HCT116 (cell line): Measurements from ENCODE around the gene F13A1. TPM values are rescaled to one million over a fixed set of nuclear protein-coding genes. Genes with fewer than 3 reads are reported as not detected.

ENCODE experiments used
- ATAC-seq: fragments of 200-7000 bp; cut with Tn5 transposase; 2 replicates; pipeline ENCODE4 v1.9.1; 2020; ENCODE audit warnings: mild to moderate bottlenecking, moderate library complexity
- BruUV-seq: library from RNA; stranded (reverse); fragments of 400-500 nt; replicated peaks from 2 replicates; lab custom pipeline; 2021; lab: Mats Ljungman, UMichigan
- CTCF ChIA-PET: fragments of 300-600 bp; sonication (Branson Sonifier 250); formaldehyde crosslinking; loops from one replicate; lab custom pipeline; 2021; ENCODE audit warnings: antibody characterized with exemption; lab: Charles Lee
- POLR2A ChIA-PET: fragments of 300-600, 350-600 bp; sonication (Branson Sonifier 250); formaldehyde crosslinking; loops from one replicate; lab custom pipeline; 2021; ENCODE audit warnings: antibody characterized with exemption; lab: Charles Lee
- RAD21 ChIA-PET, 2 experiments: fragments of 300-600 bp; sonication (Branson Sonifier 250); formaldehyde crosslinking; loops; one replicate each; lab custom pipeline; 2023; ENCODE audit warnings: low total read pairs in 2 of 2; ENCODE audit not compliant: uncharacterized antibody in 2 of 2, unreplicated experiment in 2 of 2, low non-redundant PET in 1 of 2; lab: Charles Lee
- DNase-seq: peaks from one replicate; pipeline ENCODE4 v3.0.0-alpha.2; 2010; ENCODE audit warnings: low read depth, low spot score
- H2AFZ ChIP-seq: fragments of 200-600 bp; shearing (Covaris generic), sonication (generic); 2 replicates; pipeline ENCODE4 v1.6.1; 2017; ENCODE audit warnings: low read depth, mixed run types, mixed read lengths, antibody characterized with exemption, low read length; ENCODE audit not compliant: poor library complexity, severe bottlenecking
- H3K27ac ChIP-seq: 2 replicates; pipeline ENCODE4 v1.5.1; 2012; ENCODE audit warnings: low read depth, low read length
- H3K27me3 ChIP-seq: fragments of 200-600 bp; sonication (generic); 2 replicates; pipeline ENCODE4 v1.6.1; 2016; ENCODE audit warnings: mixed run types, low read length, mixed read lengths; ENCODE audit not compliant: insufficient read depth
- H3K36me3 ChIP-seq, 2 experiments: fragments of 200-500 bp in 1 of 2; fragments of 200-600 bp in 1 of 2; sonication (Bioruptor generic) in 1 of 2; sonication (generic) in 1 of 2; 2 replicates each; pipeline versions ENCODE4 v1.5.1 to v1.6.1; 2014 to 2016; ENCODE audit warnings: low read length in 2 of 2, inconsistent platforms in 1 of 2, mixed read lengths in 1 of 2, mixed run types in 1 of 2; ENCODE audit not compliant: insufficient read depth in 2 of 2, control insufficient read depth in 1 of 2
- H3K4me1 ChIP-seq, 2 experiments: fragments of 200-600 bp in 1 of 2; sonication (generic) in 1 of 2; 2 replicates each; pipeline versions ENCODE4 v1.5.1 to v1.6.1; 2012 to 2017; ENCODE audit warnings: low read length in 2 of 2, inconsistent platforms in 1 of 2, mild to moderate bottlenecking in 1 of 2, mixed read lengths in 1 of 2, mixed run types in 1 of 2, moderate library complexity in 1 of 2; ENCODE audit not compliant: insufficient read depth in 2 of 2, control insufficient read depth in 1 of 2
- H3K4me2 ChIP-seq: fragments of 200-600 bp; sonication (generic); 2 replicates; pipeline ENCODE4 v1.6.1; 2017; ENCODE audit warnings: mixed run types, low read length, mixed read lengths
- H3K4me3 ChIP-seq, 2 experiments: fragments of 200-600 bp in 1 of 2; sonication (generic) in 1 of 2; replicated peaks in 1 of 2; 2 replicates each; pipeline ENCODE4 v1.5.1; 2011 to 2016; ENCODE audit warnings: low read length in 2 of 2, control low read depth in 1 of 2, low read depth in 1 of 2, mild to moderate bottlenecking in 1 of 2, mixed read lengths in 1 of 2, mixed run types in 1 of 2
- H3K79me2 ChIP-seq: fragments of 200-600 bp; sonication (generic); 2 replicates; pipeline ENCODE4 v1.6.1; 2017; ENCODE audit warnings: mild to moderate bottlenecking, mixed run types, low read length, moderate library complexity, mixed read lengths; ENCODE audit not compliant: insufficient read depth
- H3K9ac ChIP-seq: fragments of 200-600 bp; sonication (generic); 2 replicates; pipeline ENCODE4 v1.6.1; 2016; ENCODE audit warnings: low read length, mixed read lengths
- H3K9me2 ChIP-seq: fragments of 200-600 bp; sonication (generic), shearing (Covaris generic); 2 replicates; pipeline ENCODE4 v1.6.1; 2017; ENCODE audit warnings: mixed run types, mild to moderate bottlenecking, moderate library complexity; ENCODE audit not compliant: insufficient read depth
- H3K9me3 ChIP-seq, 2 experiments: fragments of 200-500 bp in 1 of 2; fragments of 200-600 bp in 1 of 2; sonication (Bioruptor generic) in 1 of 2; sonication (generic) in 1 of 2; 2 replicates each; pipeline ENCODE4 v1.6.1; 2014 to 2017; ENCODE audit warnings: low read length in 2 of 2, mixed read lengths in 2 of 2, inconsistent platforms in 1 of 2, low read depth in 1 of 2, mild to moderate bottlenecking in 1 of 2, mixed run types in 1 of 2, moderate library complexity in 1 of 2; ENCODE audit not compliant: control insufficient read depth in 1 of 2, insufficient read depth in 1 of 2
- H4K20me1 ChIP-seq: fragments of 200-600 bp; sonication (generic), shearing (Covaris generic); 2 replicates; pipeline ENCODE4 v1.6.1; 2017; ENCODE audit warnings: mixed run types, mild to moderate bottlenecking, moderate library complexity; ENCODE audit not compliant: insufficient read depth
- ATF3 ChIP-seq: IDR thresholded peaks from 2 replicates; pipeline ENCODE4 v1.6.1; 2012
- CBX3 ChIP-seq: IDR thresholded peaks from 2 replicates; pipeline ENCODE4 v1.6.1; 2012; ENCODE audit warnings: low read depth
- CTCF ChIP-seq, 3 experiments: fragments of 200-600 bp in 1 of 3; sonication (generic) in 1 of 3; IDR thresholded peaks in 2 of 3; conservative IDR thresholded peaks in 1 of 3; 2 replicates each; pipeline ENCODE4 v1.5.1; 2012 to 2017; ENCODE audit warnings: low read depth in 2 of 3, low read length in 2 of 3, antibody characterized with exemption in 1 of 3, borderline replicate concordance in 1 of 3, control low read depth in 1 of 3, mild to moderate bottlenecking in 1 of 3, mixed read lengths in 1 of 3, mixed run types in 1 of 3, moderate library complexity in 1 of 3; ENCODE audit not compliant: insufficient read depth in 1 of 3
- EGR1 ChIP-seq: IDR thresholded peaks from 2 replicates; pipeline ENCODE4 v1.6.1; 2012; ENCODE audit warnings: low read depth
- ELF1 ChIP-seq: IDR thresholded peaks from 2 replicates; pipeline ENCODE4 v1.6.1; 2012; ENCODE audit warnings: low read depth, borderline replicate concordance
- FOSL1 ChIP-seq: IDR thresholded peaks from 2 replicates; pipeline ENCODE4 v1.6.1; 2012; ENCODE audit warnings: low read depth
- POLR2A ChIP-seq: IDR thresholded peaks from 2 replicates; pipeline ENCODE4 v1.7.0; 2011; ENCODE audit warnings: borderline replicate concordance; ENCODE audit not compliant: insufficient read depth, insufficient read length; ENCODE audit errors: extremely low read depth
- RAD21 ChIP-seq: IDR thresholded peaks from 2 replicates; pipeline ENCODE4 v1.6.1; 2012; ENCODE audit warnings: low read depth, mild to moderate bottlenecking
- ZFX ChIP-seq: fragments of 450-650 bp; IDR thresholded peaks from 2 replicates; pipeline ENCODE4 v1.6.1; 2017
- intact Hi-C: fragments of 100-400 bp; cut with micrococcal nuclease; formaldehyde crosslinking; loops from 2 replicates; pipeline ENCODE4 v1.10.0; 2022
- total RNA-seq: library from RNA; stranded (reverse); gene quantifications from one replicate; pipeline ENCODE4 v1.2.1, GENCODE V29; 2021; ENCODE audit not compliant: unreplicated experiment

The F13A1 gene
- total RNA-seq, 1 experiment from 2014 or later = 0.34 TPM

GRCh38 chr6:6191909-6192308, 128.6 kb downstream of the F13A1 start:
- RAD21 ChIA-PET = no interaction called here

More at GRCh38 chr6:6191909-6192308, 128.6 kb downstream of the F13A1 start:
- H3K4me2 ChIP-seq = no peak overlapping the region
- intact Hi-C loops = no loop called here
- H4K20me1 ChIP-seq = no peaks in the 10 kb centered on the region
- H2AFZ ChIP-seq = no peak overlapping the region
- H3K9me2 ChIP-seq = no peaks in the 10 kb centered on the region
- H3K4me1 ChIP-seq = no peaks in the 10 kb centered on the region
- no peak for DNase-seq
- H3K27ac ChIP-seq = no peak overlapping the region
- BruUV-seq = no TSS peak
- ChIA-PET CTCF (no interaction called here), POLR2A (no interaction called here)
- H3K9ac ChIP-seq = no peak overlapping the region
- H3K36me3 ChIP-seq = no peaks in the 10 kb centered on the region
- no peak overlapping the region for H3K4me3 ChIP-seq
- no peak for TF ChIP-seq EGR1
- no peak for TF ChIP-seq ELF1
- no peak for TF ChIP-seq CTCF (IDR thresholded peaks at IDR 0.05 in 2 of 3, conservative IDR thresholded peaks at IDR 0.05 in 1 of 3; ENCODE audit: borderline replicate concordance in 1 of 3, insufficient read depth in 1 of 3, low read depth in 2 of 3, low read length in 2 of 3)
- TF ChIP-seq ZFX = no peak
- no peak for TF ChIP-seq RAD21
- no peak for TF ChIP-seq FOSL1
- TF ChIP-seq ATF3 = no peak
- no peak for TF ChIP-seq CBX3
- TF ChIP-seq POLR2A = no peak
- no peaks in the 10 kb centered on the region for H3K79me2 ChIP-seq
- H3K9me3 ChIP-seq = no peaks in the 10 kb centered on the region
- 0 out of 2 replicates have a peak, but pooled peaks cover 11% of the 10 kb centered on the region for H3K27me3 ChIP-seq
- ATAC-seq = no peak
